Natural killer cell treated with Interleukin-12 subunit alpha and Interleukin-12 subunit beta and Interleukin-15 and Interleukin-18, amount 100 ng/mL, for 72 hours (primary cell): Measurements from ENCODE around the gene RXFP2. TPM values are rescaled to one million over a fixed set of nuclear protein-coding genes. Genes with fewer than 3 reads are reported as not detected.
A peak's percentile ranks its signal among the peaks of the same experiment; 100 is the strongest.

Source experiments
- ATAC-seq, 2 donors: fragments of 150-1000 bp; cut with Tn5 transposase in 1 of 2; sonication (Bioruptor Pico), chemical (Tn5 transposase) in 1 of 2; 2 replicates each; pipeline ENCODE4 v1.10.0; 2021
- DNase-seq: peaks from one replicate; pipeline ENCODE4 v3.0.0; 2022; ENCODE audit warnings: low spot score
- H3K27ac Mint-ChIP-seq, 2 donors: 1 replicate in 1 of 2; 2 replicates in 1 of 2; pipeline ENCODE4 v1.8.0; 2022; ENCODE audit warnings: mixed read lengths in 2 of 2, mild to moderate bottlenecking in 1 of 2, moderate library complexity in 1 of 2
- H3K27me3 Mint-ChIP-seq, 2 donors: 1 replicate in 1 of 2; 2 replicates in 1 of 2; pipeline ENCODE4 v1.8.0; 2022; ENCODE audit warnings: mixed read lengths in 2 of 2
- H3K36me3 Mint-ChIP-seq: one replicate; pipeline ENCODE4 v1.8.0; 2022; ENCODE audit warnings: mixed read lengths
- H3K4me1 Mint-ChIP-seq, 2 donors: 1 replicate in 1 of 2; 2 replicates in 1 of 2; pipeline ENCODE4 v1.8.0; 2022; ENCODE audit warnings: low read depth in 2 of 2, mixed read lengths in 2 of 2, mild to moderate bottlenecking in 1 of 2
- H3K4me3 Mint-ChIP-seq: one replicate; pipeline ENCODE4 v1.8.0; 2022; ENCODE audit warnings: mixed read lengths
- H3K9me3 Mint-ChIP-seq: 2 replicates; pipeline ENCODE4 v1.8.0; 2022; ENCODE audit warnings: mixed read lengths
- total RNA-seq, 2 donors: library from RNA; stranded (reverse); gene quantifications; one replicate each; pipeline ENCODE4 v1.2.3, GENCODE V29; 2022

The RXFP2 gene
- total RNA-seq, 2 donors from 2014 or later = not detected

DNA sequence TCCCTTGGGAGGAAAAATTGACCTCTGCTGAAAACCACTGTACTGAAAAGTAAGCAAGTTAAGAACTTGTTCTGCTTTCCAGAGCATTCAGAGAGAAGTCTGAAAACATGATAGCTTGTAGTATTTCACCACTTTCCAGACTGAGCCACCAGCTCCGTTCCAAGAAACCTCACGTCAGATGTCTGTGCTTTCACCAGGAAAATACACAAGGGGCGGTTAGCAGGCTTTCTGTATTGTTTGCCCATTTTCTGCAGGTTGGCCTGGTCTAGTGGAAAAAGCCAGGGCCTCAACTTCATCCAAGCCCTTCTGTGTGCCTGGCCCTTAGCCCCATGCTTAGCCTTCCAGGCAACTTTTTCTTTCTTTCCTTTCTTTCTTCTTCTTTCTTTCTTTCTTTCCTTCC lies 36.4 kb downstream of the RXFP2 start:
- no peak for ATAC-seq
- Mint-ChIP-seq H3K4me1 (peaks cover 9 to 13% of the 10 kb centered on the region in 2 donors), H3K27ac (no peak overlapping the region), H3K4me3 (no peak overlapping the region), H3K36me3 (no peaks in the 10 kb centered on the region), H3K27me3 (peaks cover 6 to 8% of the 10 kb centered on the region in 2 donors), H3K9me3 (no peaks in the 10 kb centered on the region)
- DNase-seq = no peak

- H3K36me3 Mint-ChIP-seq = no peaks in the 10 kb centered on the region
- no peaks in the 10 kb centered on the region for H3K4me1 Mint-ChIP-seq
- DNase-seq (no peak), ATAC-seq (no peak)
- no peaks in the 10 kb centered on the region for H3K9me3 Mint-ChIP-seq
- H3K27me3 Mint-ChIP-seq = peaks cover 13 to 21% of the 10 kb centered on the region in 2 donors
- H3K4me3 Mint-ChIP-seq = no peak overlapping the region
- no peak overlapping the region for H3K27ac Mint-ChIP-seq
These were observed 41.7 kb downstream of the RXFP2 start for GRCh38 chr13:31781064-31781463.

- DNase-seq (no peak), ATAC-seq (no peak)
- Mint-ChIP-seq H3K27ac (no peak overlapping the region), H3K36me3 (no peaks in the 10 kb centered on the region), H3K4me3 (no peak overlapping the region), H3K9me3 (no peaks in the 10 kb centered on the region), H3K4me1 (no peaks in the 10 kb centered on the region), H3K27me3 (peaks cover 15% of the 10 kb centered on the region in 2 donors)
These were observed 46.7 kb downstream of the RXFP2 start for GRCh38 chr13:31786011-31786410.

DNA sequence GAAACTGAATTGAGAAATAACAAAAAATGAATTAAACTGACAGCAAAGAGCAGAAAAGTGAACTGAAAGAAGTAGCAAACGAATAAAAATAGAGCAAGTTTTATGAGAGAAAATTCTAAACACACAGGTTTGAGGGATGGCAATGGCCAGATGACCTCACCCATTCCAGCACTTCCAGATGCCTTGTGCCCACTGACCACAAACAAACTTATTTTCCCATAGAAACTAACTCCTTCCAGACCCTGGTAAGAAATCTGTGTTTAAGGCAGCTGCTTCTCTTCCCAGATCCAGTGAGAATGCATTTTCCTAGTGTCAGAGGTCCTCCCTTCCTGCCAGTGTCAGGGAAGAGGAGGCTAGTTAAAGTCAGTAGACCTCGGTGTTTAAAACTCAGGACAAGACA lies 51.7 kb downstream of the RXFP2 start:
- no peak overlapping the region for H3K27ac Mint-ChIP-seq
- ATAC-seq (no peak), DNase-seq (no peak)
- no peak overlapping the region for H3K4me3 Mint-ChIP-seq
- H3K9me3 Mint-ChIP-seq = no peaks in the 10 kb centered on the region
- peaks cover 2 to 8% of the 10 kb centered on the region in 2 donors for H3K27me3 Mint-ChIP-seq
- H3K4me1 Mint-ChIP-seq = no peaks in the 10 kb centered on the region
- H3K36me3 Mint-ChIP-seq = no peaks in the 10 kb centered on the region

DNA sequence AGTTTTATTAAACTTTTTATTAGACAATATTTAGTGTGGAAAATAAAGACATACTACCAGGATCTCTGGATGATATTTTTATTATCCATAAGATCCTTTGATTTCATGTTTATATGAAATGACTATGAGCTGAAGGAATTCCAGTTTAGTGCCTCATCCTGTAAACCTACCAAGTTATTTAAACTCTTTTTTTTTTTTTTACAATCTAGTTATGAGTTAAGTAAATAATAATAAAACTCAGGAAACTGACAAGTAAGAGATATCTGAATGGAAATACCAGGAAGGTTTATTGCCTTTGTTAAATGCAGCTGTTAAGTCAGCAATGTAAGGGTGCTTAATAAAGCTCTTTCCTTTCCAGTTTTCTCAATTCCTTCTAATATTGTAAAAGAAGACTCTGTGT lies 53.9 kb downstream of the RXFP2 start:
- Mint-ChIP-seq H3K27me3 (peaks cover 0 to 11% of the 10 kb centered on the region in 2 donors), H3K4me1 (no peaks in the 10 kb centered on the region), H3K4me3 (no peak overlapping the region), H3K27ac (no peak overlapping the region), H3K9me3 (no peaks in the 10 kb centered on the region), H3K36me3 (no peaks in the 10 kb centered on the region)
- ATAC-seq = no peak
- no peak for DNase-seq

GRCh38 chr13:31794452-31794851 lies 55.1 kb downstream of the RXFP2 start:
- Mint-ChIP-seq H3K36me3 (no peaks in the 10 kb centered on the region), H3K4me1 (no peaks in the 10 kb centered on the region), H3K4me3 (no peak overlapping the region)

DNA sequence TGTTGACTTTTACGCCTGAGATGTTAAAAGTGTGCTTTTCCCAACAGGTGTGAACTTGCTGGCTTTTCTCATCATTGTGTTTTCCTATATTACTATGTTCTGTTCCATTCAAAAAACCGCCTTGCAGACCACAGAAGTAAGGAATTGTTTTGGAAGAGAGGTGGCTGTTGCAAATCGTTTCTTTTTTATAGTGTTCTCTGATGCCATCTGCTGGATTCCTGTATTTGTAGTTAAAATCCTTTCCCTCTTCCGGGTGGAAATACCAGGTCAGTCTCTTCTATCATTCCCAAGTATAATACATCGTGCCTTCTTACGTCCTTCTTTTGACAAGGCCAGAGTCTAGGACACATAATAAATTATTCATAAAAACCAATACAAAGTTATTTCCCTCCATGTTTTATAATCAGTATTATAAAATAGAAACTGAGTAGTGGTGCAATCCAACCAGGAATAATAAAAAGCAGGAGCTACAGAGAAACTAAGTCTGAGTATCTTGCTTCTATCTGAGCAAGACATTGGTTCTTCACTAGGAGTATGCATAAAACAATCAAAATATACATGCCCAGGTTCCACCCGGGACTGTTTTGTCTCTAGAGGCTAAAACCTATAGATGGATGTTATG lies 57.9 kb downstream of the RXFP2 start:
- ATAC-seq (no peak), DNase-seq (no peak)
- H3K36me3 Mint-ChIP-seq = no peaks in the 10 kb centered on the region
- H3K27me3 Mint-ChIP-seq = peaks cover 0 to 3% of the 10 kb centered on the region in 2 donors
- peaks cover 7 to 13% of the 10 kb centered on the region in 2 donors for H3K4me1 Mint-ChIP-seq
- no peak overlapping the region for H3K27ac Mint-ChIP-seq
- no peaks in the 10 kb centered on the region for H3K9me3 Mint-ChIP-seq
- H3K4me3 Mint-ChIP-seq = no peak overlapping the region

More at GRCh38 chr13:31794452-31794851, 55.1 kb downstream of the RXFP2 start:
- Mint-ChIP-seq H3K9me3 (no peaks in the 10 kb centered on the region), H3K27ac (no peak overlapping the region), H3K27me3 (peaks cover 0 to 9% of the 10 kb centered on the region in 2 donors)
- no peak for DNase-seq
- ATAC-seq = no peak

DNA sequence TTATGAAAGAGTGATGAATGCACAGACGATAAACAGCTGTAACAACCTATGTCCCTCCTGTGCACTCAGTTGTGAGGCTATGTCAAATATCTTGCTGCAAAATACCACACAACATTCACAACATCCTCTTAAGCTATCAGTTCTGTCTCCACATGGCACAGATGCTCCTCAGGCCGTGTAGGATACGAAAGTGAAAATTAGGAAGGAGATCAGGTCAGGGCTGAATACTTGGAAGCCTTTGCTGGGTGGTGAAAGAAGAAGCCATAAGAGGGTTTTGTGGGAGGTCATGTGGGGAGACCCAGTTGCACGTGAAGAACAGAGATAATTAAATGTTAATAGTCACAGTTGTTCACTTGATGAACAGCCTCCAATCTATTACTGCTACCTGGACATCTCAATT lies 58.9 kb downstream of the RXFP2 start:
- peaks cover 12 to 20% of the 10 kb centered on the region in 2 donors for H3K4me1 Mint-ChIP-seq
- no peaks in the 10 kb centered on the region for H3K9me3 Mint-ChIP-seq
- no peak for DNase-seq
- no peak for ATAC-seq
- H3K4me3 Mint-ChIP-seq = no peak overlapping the region
- H3K36me3 Mint-ChIP-seq = no peaks in the 10 kb centered on the region
- H3K27ac Mint-ChIP-seq = no peak overlapping the region
- H3K27me3 Mint-ChIP-seq = peaks cover 0 to 3% of the 10 kb centered on the region in 2 donors

DNA sequence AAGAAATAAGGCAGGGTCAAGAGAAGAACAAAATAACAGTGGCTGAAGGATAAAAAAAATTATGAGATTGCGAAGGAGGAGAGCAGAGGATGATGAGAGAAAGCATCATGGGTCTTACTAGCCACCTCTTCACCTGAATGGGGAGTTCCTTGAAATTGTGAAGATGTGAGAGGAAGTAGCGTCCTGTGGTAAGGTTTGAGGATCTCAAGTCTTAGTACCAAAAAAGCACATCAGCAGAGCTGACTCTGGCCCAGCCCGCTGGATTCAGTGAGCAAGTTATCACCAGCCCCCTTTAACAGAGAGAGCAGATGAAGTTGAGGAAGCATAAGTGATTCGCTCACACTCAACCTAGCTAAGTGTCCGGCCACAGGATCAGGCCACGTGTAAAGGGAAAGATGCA lies 61.8 kb downstream of the RXFP2 start:
- ATAC-seq (no peak), DNase-seq (no peak)
- peaks cover 12 to 29% of the 10 kb centered on the region in 2 donors for H3K4me1 Mint-ChIP-seq
- H3K27ac Mint-ChIP-seq = peak overlapping the region in 1 of 2 donors; percentile 1
- peak overlapping the region; percentile 26 for H3K4me3 Mint-ChIP-seq
- H3K36me3 Mint-ChIP-seq = no peaks in the 10 kb centered on the region
- no peaks in the 10 kb centered on the region for H3K9me3 Mint-ChIP-seq
- peaks cover 0 to 3% of the 10 kb centered on the region in 2 donors for H3K27me3 Mint-ChIP-seq

DNA sequence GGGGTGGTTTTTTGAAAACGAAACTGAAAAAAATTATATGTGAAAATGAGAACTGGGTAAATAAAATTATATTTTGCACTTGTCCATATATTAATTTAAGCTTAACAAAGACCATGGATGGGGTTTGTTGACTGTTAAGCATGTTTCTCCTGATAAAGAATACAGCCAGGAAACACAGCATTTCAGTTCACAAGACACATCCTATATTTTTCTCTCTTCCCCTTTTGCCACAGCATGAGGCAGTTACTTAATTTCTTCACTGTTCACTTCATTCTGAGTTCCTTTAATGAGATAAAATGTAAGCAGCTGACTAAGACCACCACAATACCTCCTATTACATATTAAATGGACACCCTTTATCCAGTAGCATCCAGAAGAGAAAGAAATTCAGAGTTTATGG lies 64.0 kb downstream of the RXFP2 start:
- H3K36me3 Mint-ChIP-seq = no peaks in the 10 kb centered on the region
- no peaks in the 10 kb centered on the region for H3K27me3 Mint-ChIP-seq
- no peak for DNase-seq
- H3K27ac Mint-ChIP-seq = no peak overlapping the region
- H3K4me1 Mint-ChIP-seq = peaks cover 28 to 47% of the 10 kb centered on the region in 2 donors
- H3K9me3 Mint-ChIP-seq = no peaks in the 10 kb centered on the region
- no peak overlapping the region for H3K4me3 Mint-ChIP-seq
- ATAC-seq = no peak

DNA sequence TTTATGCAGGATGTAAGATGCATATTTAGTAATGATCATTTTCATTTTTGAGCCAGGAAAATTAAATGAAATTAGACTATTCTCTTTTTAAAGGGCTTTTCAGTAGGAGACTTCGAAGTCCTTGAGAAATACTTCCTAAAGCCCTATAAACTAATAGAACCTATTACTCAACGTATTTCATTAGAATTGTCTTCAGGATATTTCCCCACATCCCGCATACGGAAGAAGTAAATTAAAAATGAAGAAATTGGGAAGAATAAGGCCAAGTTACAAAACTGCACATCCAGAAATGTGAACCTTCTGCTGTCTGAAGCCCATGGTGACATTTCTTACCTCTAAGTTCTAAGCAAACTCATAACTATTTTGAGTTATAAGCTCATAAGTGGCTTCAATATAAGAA lies 66.5 kb downstream of the RXFP2 start:
- Mint-ChIP-seq H3K4me3 (no peak overlapping the region), H3K9me3 (peaks cover 6% of the 10 kb centered on the region), H3K4me1 (peaks cover 29 to 52% of the 10 kb centered on the region in 2 donors), H3K27ac (no peak overlapping the region), H3K36me3 (peaks cover 10% of the 10 kb centered on the region), H3K27me3 (peaks cover 0 to 3% of the 10 kb centered on the region in 2 donors)
- DNase-seq (no peak), ATAC-seq (no peak)

DNA sequence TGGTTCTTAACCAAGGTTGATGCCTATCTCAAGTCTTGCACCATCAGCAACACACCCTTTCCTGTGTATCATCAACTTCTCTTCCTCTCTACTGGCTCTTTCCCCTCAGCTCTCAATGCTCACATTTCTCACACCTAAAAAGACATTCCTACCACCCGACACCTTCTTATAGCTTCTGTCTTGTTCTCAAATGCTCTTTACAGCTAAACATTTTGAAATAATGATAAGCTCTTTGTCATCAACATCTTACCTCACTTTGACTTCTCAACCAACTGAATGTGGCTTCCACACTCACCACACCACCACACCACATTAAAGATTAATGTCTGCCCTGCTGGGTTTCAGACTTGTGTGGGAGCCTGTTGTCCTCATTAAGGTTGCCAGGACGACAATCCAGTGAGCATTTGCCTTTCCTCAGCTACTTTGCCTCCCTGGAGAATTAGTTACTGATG lies 67.8 kb downstream of the RXFP2 start:
- Mint-ChIP-seq H3K27me3 (peaks cover 3 to 5% of the 10 kb centered on the region in 2 donors), H3K4me1 (peaks cover 29 to 44% of the 10 kb centered on the region in 2 donors), H3K9me3 (peaks cover 6% of the 10 kb centered on the region), H3K4me3 (peak overlapping the region; percentile 61), H3K27ac (peak overlapping the region; percentile 24 to 69), H3K36me3 (peaks cover 16% of the 10 kb centered on the region)
- DNase-seq = peak; percentile 63
- peak; percentile 92 to 95 for ATAC-seq

- H3K9me3 Mint-ChIP-seq = peaks cover 21% of the 10 kb centered on the region
- ATAC-seq = no peak
- no peak overlapping the region for H3K4me3 Mint-ChIP-seq
- H3K27me3 Mint-ChIP-seq = peaks cover 3 to 8% of the 10 kb centered on the region in 2 donors
- H3K27ac Mint-ChIP-seq = no peak overlapping the region
- DNase-seq = no peak
- peaks cover 5% of the 10 kb centered on the region in 2 donors for H3K4me1 Mint-ChIP-seq
- H3K36me3 Mint-ChIP-seq = peaks cover 25% of the 10 kb centered on the region
These were observed 75.2 kb downstream of the RXFP2 start for GRCh38 chr13:31814536-31814935.

DNA sequence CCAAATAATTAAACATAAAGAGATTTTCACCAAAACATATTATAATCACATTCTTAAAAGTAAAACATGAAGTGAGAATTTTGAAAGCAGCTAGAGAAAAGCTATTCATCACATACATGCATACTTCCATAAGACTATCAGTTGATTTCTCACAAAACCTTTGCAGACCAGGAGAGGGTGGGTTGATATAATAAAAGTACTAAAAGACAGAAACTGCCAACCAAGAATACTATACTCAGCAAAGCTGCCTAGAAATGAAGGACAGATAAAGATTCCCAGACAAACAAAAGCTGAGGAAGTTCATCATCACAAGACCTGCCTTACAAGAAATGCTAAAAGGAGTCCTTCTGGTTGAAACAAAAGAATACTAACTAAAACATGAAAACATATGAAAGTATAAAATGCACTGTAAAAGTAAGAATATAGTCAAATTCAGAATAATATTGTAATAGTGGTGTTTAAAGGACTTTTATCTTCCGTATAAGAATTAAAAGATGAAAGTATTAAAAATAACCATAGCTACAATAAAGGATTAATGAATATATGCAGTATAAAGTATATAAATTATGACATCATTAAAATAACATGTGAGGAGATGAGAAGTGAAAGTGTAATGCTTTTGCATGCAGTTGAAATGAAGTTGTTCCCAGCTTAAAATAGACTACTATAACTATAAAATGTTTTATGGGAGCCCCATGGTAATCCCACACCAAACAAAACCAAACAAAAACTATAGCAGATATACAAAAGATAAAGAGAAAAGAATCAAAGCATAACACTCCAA lies 76.2 kb downstream of the RXFP2 start:
- DNase-seq (no peak), ATAC-seq (no peak)
- Mint-ChIP-seq H3K4me1 (peaks cover 0 to 4% of the 10 kb centered on the region in 2 donors), H3K27ac (no peak overlapping the region), H3K27me3 (peaks cover 0 to 8% of the 10 kb centered on the region in 2 donors), H3K36me3 (peaks cover 17% of the 10 kb centered on the region), H3K4me3 (no peak overlapping the region), H3K9me3 (peaks cover 15% of the 10 kb centered on the region)
